Occipital lobe (tissue), 2 donors: ENCODE data around the gene FFAR3. TPM values are rescaled to one million over a fixed set of nuclear protein-coding genes. Genes with fewer than 3 reads are reported as not detected.
A peak's percentile ranks its signal among the peaks of the same experiment; 100 is the strongest.
"Not testable (repeated sequence)": the region's sequence is repeated elsewhere in the genome, so short reads cannot be mapped to it uniquely, and the experiment has no call there.

Experiments used
- DNase-seq: peaks from one replicate; lab custom pipeline; 2025; lab: John Stamatoyannopoulos, UW
- total RNA-seq: library from RNA; depleted of rRNA; stranded (reverse); fragments of >200 nt; gene quantifications from one replicate; pipeline ENCODE4 v1.2.3, GENCODE V29; 2014

FFAR3 gene
- total RNA-seq, 1 donor from 2014 or later = not detected

DNA sequence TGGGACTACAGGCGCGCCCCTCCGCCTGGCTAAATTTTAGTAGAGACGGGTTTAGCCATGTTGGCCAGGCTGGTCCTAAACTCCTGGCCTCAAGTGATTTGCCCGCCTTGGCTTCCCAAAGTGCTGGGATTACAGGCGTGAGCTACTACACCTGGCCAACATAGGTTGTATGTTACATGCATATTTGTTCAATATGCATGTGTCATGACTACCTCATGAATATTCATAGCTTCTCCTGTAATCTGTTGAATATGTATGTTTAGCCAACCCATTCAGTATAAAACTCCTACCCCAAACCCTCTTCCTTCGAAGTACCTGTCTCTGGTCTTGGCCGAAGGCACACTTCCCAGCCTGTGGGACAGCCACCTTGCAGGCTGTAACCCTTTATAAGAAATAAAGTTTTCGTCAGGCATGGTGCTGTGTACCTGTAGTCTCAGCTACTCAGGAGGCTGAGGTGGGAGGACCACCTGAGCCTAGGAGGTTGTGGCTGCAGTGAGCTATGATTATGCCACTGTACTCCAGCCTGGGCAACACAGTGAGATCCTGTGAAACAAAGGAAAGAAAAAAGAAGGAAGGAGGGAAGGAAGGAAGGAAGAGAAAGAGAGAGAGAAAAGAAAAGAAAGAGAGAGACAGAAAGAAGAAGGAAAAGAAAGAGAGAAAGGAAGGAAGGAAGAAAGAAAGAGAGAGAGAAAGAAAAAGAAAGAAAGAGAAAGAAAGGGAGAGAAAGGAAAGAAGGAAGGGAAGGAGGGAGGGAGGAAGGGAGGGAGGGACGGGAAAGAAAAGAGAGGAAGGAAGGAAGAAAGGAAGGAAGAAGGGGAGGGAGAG lies 41.9 kb downstream of the FFAR3 start:
- DNase-seq = no peak

DNA sequence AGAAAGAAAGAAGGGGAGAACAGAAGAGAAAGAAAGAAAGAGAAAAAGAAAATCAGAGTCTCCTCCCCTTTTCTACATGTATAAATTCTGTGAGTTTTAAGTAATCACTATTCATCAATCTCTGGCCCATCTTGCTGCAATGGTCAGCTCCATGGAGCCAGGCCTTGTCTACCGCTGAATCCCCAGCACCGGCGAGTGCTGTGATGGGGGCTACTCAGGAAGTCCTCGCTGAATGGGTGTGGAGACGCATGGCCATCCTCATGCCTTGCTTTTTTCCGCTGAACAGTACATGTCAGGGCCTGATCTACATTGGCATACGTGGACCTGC lies 42.5 kb downstream of the FFAR3 start:
- no peak for DNase-seq

DNA sequence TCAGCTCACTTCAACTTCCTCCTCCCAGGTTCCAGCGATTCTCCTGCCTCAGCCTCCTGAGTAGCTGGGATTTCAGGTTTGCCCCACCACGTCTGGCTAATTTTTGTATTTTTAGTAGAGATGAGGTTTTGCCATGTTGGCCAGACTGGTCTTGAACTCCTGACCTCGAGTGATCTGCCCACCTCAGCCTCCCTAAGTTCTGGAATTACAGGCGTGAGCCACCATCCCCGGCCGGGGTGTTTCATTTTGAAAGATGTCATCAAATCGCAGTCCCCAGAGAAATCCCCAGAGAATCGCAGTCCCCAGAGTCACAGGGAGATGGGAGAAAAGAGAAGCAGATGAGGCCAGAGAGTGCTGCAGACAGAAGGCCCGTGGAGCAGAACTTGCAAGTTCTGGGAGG lies 43.2 kb downstream of the FFAR3 start:
- not testable (repeated sequence) for DNase-seq

DNA sequence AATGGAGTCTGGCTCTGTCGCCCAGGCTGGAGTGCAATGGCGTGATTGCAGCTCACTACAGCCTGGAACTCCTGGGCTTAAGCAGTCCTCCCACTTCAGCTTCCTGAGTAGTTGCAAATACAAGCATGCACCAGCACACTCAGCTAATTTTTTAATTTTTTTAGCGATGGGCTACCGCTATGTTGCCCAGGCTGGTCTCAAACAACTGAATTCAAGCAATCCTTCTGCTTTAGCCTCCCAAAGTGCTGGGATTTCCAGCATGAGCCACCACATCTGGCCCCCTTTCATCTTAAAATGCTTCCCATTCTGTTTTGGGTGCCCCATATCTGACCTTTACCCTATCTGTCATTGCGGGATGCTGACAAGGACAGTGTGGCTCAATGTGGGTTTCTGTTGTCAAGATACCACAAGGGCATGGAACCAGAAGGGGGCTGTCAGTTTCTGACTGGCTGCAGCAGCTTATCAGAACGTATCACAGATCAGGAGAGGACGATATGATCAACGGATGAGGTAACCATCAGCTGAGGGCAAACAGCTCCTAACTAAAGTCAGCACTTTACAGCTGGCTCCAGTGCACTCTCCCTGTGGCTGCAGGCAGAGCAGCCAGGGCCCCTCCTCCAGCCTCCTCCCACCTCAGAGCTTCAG lies 45.0 kb downstream of the FFAR3 start:
- no peak for DNase-seq

DNA sequence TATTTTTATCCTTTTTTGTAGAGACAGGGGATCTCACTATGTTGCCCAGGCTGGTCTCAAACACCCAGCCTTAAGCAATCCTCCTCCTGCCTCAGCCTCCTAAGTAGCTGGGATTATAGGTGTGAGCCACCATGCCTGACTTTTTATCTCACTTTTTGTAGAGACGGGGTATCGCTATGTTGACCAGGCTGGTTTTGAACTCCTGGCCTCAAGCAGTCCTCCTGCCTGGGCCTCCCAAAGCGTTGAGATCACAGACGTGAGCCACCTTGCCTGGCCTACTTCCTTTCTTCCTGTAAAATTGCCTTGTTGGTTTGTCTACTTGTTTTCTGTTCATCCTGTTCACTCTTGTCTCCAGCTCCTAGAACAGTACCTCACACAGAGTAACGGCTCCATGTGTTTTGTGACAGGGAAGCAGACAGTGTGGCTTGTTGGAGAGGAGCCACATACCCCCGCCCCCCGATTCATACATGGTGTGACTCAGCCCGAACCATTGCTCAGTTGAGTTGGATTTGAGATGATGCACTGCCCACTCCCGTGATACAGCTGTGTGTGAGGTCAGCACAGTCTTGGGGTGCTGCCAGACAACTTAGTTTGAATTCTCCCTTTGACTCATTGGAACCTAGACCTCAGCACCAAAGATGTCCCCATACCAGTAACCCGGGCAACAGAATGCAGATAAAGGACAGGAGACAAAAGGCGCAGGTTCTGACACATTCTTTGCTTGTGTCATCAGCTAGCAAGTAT lies 46.8 kb downstream of the FFAR3 start:
- peak; percentile 6 for DNase-seq

DNA sequence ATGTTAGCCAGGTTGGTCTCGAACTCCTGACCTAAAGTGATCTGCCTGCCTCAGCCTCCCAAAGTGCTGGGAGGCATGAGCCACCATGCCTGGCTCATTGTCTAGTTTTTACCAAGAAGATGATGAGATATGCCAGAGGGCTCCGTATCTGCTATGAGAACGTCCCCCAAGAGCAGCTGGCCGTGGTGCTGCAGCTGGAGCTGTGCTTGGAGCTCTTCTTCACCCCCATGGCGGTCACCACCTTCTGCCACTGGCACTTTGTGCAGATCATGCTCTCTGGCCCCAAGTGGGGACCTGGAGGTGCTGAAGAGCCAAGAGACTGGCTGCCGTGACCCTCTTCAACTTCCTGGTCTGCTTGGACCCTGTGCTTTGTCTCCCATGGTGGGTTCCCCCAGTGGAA lies 49.4 kb downstream of the FFAR3 start:
- no peak for DNase-seq

DNA sequence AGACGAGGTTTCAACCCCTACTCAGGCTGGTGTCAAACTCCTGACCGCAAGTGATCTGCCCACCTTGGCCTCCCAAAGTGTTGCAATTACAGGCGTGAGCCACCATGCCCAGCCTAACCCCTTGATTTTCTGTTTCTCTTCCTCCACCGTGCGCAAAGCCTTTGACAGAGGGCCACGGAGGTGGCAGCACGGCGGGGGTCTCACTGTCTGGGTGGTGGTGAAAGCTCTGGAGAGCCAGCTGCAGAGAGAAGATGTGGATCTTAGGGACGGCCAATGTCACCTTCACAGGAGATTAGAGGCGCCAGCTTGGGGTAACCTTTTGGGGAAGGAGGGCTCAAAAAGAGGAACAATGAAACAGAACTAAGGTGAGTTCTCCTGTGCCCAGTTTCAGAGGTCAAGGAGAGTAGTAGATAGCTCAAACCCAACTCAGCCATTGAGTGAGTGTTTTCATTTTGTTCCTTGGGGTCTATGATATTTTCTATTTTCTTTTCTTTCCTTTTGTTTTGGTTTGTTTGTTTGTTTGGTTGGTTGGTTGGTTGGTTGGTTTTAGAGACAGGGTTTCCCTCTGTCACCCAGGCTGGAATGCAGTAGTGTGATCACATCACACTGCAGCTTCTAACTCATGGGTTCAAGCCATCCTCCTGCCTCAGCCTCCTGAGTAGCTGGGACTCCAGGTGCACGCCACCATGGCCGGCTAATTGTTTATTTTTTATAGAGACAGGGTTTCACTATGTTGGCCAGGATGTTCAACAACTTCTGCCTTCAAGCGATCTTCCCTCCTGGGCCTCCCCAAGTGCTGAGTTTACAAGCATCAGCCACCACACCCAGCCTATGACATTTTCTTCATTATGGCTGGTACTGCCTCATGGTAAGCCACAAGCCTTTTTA lies 50.3 kb downstream of the FFAR3 start:
- DNase-seq = no peak

DNA sequence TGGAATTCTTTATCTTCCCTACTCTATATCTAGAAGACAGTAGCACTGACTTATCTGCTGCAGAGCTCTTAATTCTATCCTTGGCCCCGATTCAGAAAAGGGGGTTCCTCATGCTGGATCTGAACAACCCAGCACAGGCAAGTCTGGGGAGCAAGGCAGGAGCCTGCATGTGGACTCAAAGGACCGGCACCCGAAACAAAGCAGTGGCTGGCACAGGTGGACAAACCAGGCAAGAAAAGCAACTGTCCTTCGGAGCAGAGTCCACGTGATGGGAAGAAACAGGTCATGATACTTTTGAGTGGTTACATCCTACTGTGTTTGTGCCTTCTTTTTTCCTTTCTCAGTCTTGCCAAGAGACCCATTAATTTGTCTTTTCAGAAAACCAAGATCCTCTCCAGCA lies 50.9 kb downstream of the FFAR3 start:
- no peak for DNase-seq

Other genes starting within 250 kb of the FFAR3 start
- gene FXYD3, start 242.6 kb upstream of the FFAR3 start, total RNA-seq = not detected
- 14.2 TPM for gene LGI4, start 223.4 kb upstream of the FFAR3 start, total RNA-seq
- gene FXYD1, start 219.6 kb upstream of the FFAR3 start, total RNA-seq = not detected
- 24.0 TPM for gene FXYD7, start 215.2 kb upstream of the FFAR3 start, total RNA-seq
- gene FXYD5, start 203.7 kb upstream of the FFAR3 start, total RNA-seq = not detected
- not detected for gene FAM187B, start 129.7 kb upstream of the FFAR3 start, total RNA-seq
- gene LSR, start 109.5 kb upstream of the FFAR3 start, total RNA-seq = 3.1 TPM
- gene USF2, start 89.5 kb upstream of the FFAR3 start, total RNA-seq = 36.0 TPM
- gene HAMP, start 75.9 kb upstream of the FFAR3 start, total RNA-seq = not detected
- 0.47 TPM for gene MAG, start 66.3 kb upstream of the FFAR3 start, total RNA-seq
- gene CD22, start 29.3 kb upstream of the FFAR3 start, total RNA-seq = not detected
- gene FFAR1, start 10.6 kb upstream of the FFAR3 start, total RNA-seq = not detected
- not detected for gene GPR42, start 12.6 kb downstream of the FFAR3 start, total RNA-seq
- 0.16 TPM for gene FFAR2, start 89.8 kb downstream of the FFAR3 start, total RNA-seq
- gene KRTDAP, start 132.0 kb downstream of the FFAR3 start, total RNA-seq = not detected
- gene DMKN, start 155.2 kb downstream of the FFAR3 start, total RNA-seq = 0.94 TPM
- not detected for gene SBSN, start 169.9 kb downstream of the FFAR3 start, total RNA-seq
- gene GAPDHS, start 175.0 kb downstream of the FFAR3 start, total RNA-seq = not detected
- gene TMEM147, start 187.2 kb downstream of the FFAR3 start, total RNA-seq = 37.4 TPM
- gene ATP4A, start 205.2 kb downstream of the FFAR3 start, total RNA-seq = not detected
- gene PMIS2, start 227.7 kb downstream of the FFAR3 start, total RNA-seq = not detected